ENCODE data around the gene AAMDC.

Gene AAMDC

DNA sequence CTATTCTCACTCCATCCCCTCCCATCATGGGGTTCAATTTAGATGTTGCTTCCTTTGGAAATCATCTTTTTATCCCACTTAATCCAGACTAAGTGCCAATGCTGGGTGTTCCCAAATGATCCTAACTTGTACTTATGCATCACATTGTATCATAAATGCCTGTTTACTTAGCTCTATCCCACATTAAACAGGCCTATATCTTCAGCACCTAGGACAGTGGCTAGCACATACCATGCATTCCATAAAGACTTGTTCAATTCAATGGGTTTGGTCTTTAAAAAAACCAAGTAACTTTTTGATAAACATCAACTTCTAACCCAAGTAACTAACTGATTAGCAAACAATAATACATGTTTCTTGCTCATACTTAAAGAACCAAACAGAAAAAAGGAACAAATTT lies 41.0 kb upstream of the AAMDC start:
- H3K27me3 ChIP-seq (replicated peaks), result no peaks in the 10 kb centered on the region

DNA sequence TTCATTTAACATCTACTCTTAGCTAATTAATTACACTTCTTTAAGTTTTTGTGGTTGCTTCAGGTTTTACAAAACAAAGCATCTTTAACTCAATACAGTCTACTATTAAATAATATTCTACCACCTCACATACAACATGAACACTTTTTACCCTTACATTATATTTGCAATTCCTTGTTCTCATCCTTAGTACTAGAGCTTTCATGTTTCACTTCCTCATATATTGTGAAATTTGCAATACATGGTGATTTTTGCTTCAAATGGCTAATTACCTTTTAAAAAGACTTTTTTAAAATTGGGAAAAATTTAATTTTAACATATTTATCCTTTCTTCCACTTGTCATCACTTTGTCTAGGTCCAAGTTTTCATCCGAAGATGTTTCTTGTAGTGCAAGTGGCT lies 37.9 kb upstream of the AAMDC start:
- in situ Hi-C loops (cut with HindIII; ENCODE audit: low pct_ligation_motif_present, low sequenced_read_pairs), result no loop called here
- TF ChIP-seq, protein P1, sequence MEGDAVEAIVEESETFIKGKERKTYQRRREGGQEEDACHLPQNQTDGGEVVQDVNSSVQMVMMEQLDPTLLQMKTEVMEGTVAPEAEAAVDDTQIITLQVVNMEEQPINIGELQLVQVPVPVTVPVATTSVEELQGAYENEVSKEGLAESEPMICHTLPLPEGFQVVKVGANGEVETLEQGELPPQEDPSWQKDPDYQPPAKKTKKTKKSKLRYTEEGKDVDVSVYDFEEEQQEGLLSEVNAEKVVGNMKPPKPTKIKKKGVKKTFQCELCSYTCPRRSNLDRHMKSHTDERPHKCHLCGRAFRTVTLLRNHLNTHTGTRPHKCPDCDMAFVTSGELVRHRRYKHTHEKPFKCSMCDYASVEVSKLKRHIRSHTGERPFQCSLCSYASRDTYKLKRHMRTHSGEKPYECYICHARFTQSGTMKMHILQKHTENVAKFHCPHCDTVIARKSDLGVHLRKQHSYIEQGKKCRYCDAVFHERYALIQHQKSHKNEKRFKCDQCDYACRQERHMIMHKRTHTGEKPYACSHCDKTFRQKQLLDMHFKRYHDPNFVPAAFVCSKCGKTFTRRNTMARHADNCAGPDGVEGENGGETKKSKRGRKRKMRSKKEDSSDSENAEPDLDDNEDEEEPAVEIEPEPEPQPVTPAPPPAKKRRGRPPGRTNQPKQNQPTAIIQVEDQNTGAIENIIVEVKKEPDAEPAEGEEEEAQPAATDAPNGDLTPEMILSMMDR (IDR thresholded peaks at IDR 0.05; ENCODE audit: low read depth, low read length, missing control alignments), result no peak

More for the DNA sequence above, 41.0 kb upstream of the AAMDC start:
- in situ Hi-C loops (cut with HindIII; ENCODE audit: low pct_ligation_motif_present, low sequenced_read_pairs), result no loop called here
- no peak overlapping the region for H3K4me3 ChIP-seq (ENCODE audit: low read depth, low read length)
- DNase-seq, result peak; percentile 24
- H3K27ac ChIP-seq, result no peak overlapping the region
- TF ChIP-seq, protein P1 (IDR thresholded peaks at IDR 0.05; ENCODE audit: low read depth, low read length, missing control alignments), result no peak
- no peaks in the 10 kb centered on the region for H3K36me3 ChIP-seq (replicated peaks)

DNA sequence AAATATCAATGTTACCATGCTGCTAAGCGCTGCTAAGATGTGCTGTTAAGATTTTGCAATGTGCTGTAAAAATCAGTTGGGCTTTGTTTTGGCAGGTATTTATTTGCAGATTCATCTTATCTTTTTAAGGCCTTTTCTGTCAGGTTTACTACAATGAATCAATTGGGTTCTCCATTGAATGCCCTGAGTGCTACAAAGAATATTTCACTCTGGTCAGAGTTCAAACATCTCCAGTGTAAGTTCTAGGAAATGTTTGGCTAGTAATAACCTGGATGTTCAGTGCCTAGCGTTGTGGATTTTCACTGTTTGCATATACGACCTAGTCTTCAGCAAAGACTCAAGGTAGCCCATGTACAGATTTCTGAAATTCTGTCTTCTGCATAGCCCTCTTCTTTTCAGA lies 36.4 kb upstream of the AAMDC start:
- DNase-seq, result no peak
- in situ Hi-C loops (cut with HindIII; ENCODE audit: low pct_ligation_motif_present, low sequenced_read_pairs), result no loop called here
- H3K27ac ChIP-seq, result no peak overlapping the region
- H3K36me3 ChIP-seq (replicated peaks), result no peaks in the 10 kb centered on the region
- TF ChIP-seq, protein P1 (IDR thresholded peaks at IDR 0.05; ENCODE audit: low read depth, low read length, missing control alignments), result no peak
- H3K27me3 ChIP-seq (replicated peaks), result no peaks in the 10 kb centered on the region
- no peak overlapping the region for H3K4me3 ChIP-seq (ENCODE audit: low read depth, low read length)

More for the DNA sequence above, 37.9 kb upstream of the AAMDC start:
- H3K36me3 ChIP-seq (replicated peaks), result no peaks in the 10 kb centered on the region
- no peaks in the 10 kb centered on the region for H3K27me3 ChIP-seq (replicated peaks)
- no peak for DNase-seq
- no peak overlapping the region for H3K4me3 ChIP-seq (ENCODE audit: low read depth, low read length)
- no peak overlapping the region for H3K27ac ChIP-seq

DNA sequence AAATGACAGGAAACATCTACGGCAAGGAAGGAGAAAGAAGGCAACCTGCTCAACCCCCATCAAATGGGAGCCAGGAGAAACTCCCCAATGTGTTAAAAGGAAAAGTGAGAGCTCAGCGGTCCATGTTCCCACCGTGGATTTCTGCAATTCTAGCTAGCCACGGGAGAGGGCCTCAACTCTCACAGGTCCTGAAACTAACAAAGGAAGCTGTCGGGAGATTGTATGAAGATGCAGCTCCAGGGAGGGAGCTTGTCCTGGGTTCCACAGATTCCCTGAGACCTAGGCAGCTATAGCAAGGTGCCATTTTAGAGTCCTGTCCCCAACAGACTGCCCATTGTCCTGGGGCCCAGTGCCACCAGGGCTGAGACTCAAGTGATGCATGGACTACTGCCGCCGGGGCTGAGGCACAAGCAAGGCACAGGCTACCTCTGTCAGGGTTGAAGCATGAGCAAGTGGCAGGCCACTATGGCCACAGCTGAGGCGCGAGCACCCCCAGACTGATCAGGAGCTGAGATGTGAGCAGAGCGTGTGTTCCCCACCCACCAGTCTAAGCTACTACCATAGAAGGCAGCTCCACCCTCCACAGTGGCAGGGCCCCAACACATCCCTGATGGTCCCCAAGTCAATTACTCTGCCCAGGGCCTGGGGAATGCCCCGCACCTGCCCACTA lies 31.7 kb upstream of the AAMDC start:
- TF ChIP-seq, protein P1 (IDR thresholded peaks at IDR 0.05; ENCODE audit: low read depth, low read length, missing control alignments), result no peak
- in situ Hi-C loops (cut with HindIII; ENCODE audit: low pct_ligation_motif_present, low sequenced_read_pairs), result no loop called here
- no peaks in the 10 kb centered on the region for H3K27me3 ChIP-seq (replicated peaks)
- DNase-seq, result no peak
- H3K4me3 ChIP-seq (ENCODE audit: low read depth, low read length), result no peak overlapping the region
- no peak overlapping the region for H3K27ac ChIP-seq
- no peaks in the 10 kb centered on the region for H3K36me3 ChIP-seq (replicated peaks)

DNA sequence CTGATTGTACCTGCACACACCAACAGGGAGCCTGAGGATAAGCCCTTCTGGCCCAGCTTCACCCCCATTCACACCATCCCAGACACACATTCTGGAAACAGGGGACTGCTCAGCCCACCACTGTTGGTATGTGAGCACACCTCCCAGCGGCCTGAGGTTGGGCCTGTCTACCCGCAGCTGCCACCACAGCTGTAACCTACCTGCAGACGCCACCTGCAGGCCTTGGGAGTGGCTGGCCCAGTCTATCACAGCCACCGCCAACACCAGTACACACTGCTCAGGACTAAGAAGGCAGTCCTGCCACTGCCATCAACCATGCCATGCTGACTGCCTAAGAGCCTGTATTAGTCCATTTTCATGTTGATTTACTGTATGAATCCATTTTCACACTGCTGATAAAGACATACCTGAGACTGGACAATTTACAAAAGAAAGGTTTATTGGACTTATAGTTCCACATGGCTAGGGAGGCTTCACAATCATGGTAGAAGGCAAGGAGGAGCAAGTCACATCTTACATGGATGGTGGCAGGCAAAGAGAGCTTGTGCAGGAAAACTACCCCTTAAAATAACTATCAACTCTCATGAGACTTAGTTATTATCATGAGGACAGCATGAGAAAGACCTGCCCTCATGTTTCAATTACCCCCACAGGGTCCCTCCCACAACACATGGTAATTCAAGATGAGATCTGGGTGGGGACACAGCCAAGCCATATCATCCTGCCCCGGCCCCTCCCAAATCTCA lies 31.0 kb upstream of the AAMDC start:
- Histone ChIP-seq H3K27ac (no peak overlapping the region), H3K4me3 (ENCODE audit: low read depth, low read length) (no peak overlapping the region), H3K36me3 (replicated peaks) (no peaks in the 10 kb centered on the region), H3K27me3 (replicated peaks) (no peaks in the 10 kb centered on the region)
- in situ Hi-C loops (cut with HindIII; ENCODE audit: low pct_ligation_motif_present, low sequenced_read_pairs), result no loop called here
- DNase-seq, result no peak
- TF ChIP-seq, protein P1 (IDR thresholded peaks at IDR 0.05; ENCODE audit: low read depth, low read length, missing control alignments), result no peak

All from brain microvascular endothelial cell (primary cell).